Measurements from ENCODE around the gene ZFYVE28.

Gene ZFYVE28

GRCh38 chr4:2259036-2259540, 159.4 kb downstream of the ZFYVE28 start:
- DNase-seq (ENCODE audit: low spot score): no peak

- no peak for DNase-seq (ENCODE audit: low spot score)
Observed at GRCh38 chr4:2258091-2259035, 160.1 kb downstream of the ZFYVE28 start.

GRCh38 chr4:2257361-2258081, 160.9 kb downstream of the ZFYVE28 start:
- no peak for DNase-seq (ENCODE audit: low spot score)

GRCh38 chr4:2256781-2257191, 161.7 kb downstream of the ZFYVE28 start:
- no peak for DNase-seq (ENCODE audit: low spot score)

GRCh38 chr4:2256156-2256731, 162.2 kb downstream of the ZFYVE28 start:
- DNase-seq (ENCODE audit: low spot score): no peak

GRCh38 chr4:2255501-2256155, 162.8 kb downstream of the ZFYVE28 start:
- no peak for DNase-seq (ENCODE audit: low spot score)

- no peak for DNase-seq (ENCODE audit: low spot score)
Observed at GRCh38 chr4:2254665-2255500, 163.6 kb downstream of the ZFYVE28 start.

- DNase-seq (ENCODE audit: low spot score): no peak
Observed at GRCh38 chr4:2253160-2254084, 165.0 kb downstream of the ZFYVE28 start.

- DNase-seq (ENCODE audit: low spot score): no peak
Observed at GRCh38 chr4:2252530-2253091, 165.8 kb downstream of the ZFYVE28 start.

- no peak for DNase-seq (ENCODE audit: low spot score)
Observed at GRCh38 chr4:2251795-2252529, 166.5 kb downstream of the ZFYVE28 start.

- DNase-seq (ENCODE audit: low spot score): no peak
Observed at GRCh38 chr4:2251073-2251794, 167.2 kb downstream of the ZFYVE28 start.

GRCh38 chr4:2250357-2251072, 167.9 kb downstream of the ZFYVE28 start:
- DNase-seq (ENCODE audit: low spot score): no peak

GRCh38 chr4:2249526-2250356, 168.7 kb downstream of the ZFYVE28 start:
- no peak for DNase-seq (ENCODE audit: low spot score)

GRCh38 chr4:2248821-2249261, 169.6 kb downstream of the ZFYVE28 start:
- DNase-seq (ENCODE audit: low spot score): no peak

GRCh38 chr4:2248044-2248780, 170.2 kb downstream of the ZFYVE28 start:
- DNase-seq (ENCODE audit: low spot score): no peak
